Astrocyte of the cerebellum (primary cell): ENCODE results near the gene NTPCR.

ENCODE experiments used
- DNase-seq: peaks from one replicate; pipeline ENCODE4 v3.0.0-alpha.2; 2011; ENCODE audit warnings: low read depth
- H3K4me3 ChIP-seq: 2 replicates; pipeline ENCODE4 v1.5.1; 2011; ENCODE audit warnings: mild to moderate bottlenecking, low read depth, low read length, moderate library complexity
- CTCF ChIP-seq: IDR thresholded peaks from 2 replicates; pipeline ENCODE4 v1.5.1; 2012; ENCODE audit warnings: low read length, low read depth, moderate library complexity, mild to moderate bottlenecking; ENCODE audit errors: missing control alignments
- in situ Hi-C: cut with HindIII; loops from 2 replicates; pipeline ENCODE4 v1.10.0; 2017; ENCODE audit warnings: low sequenced_read_pairs

The NTPCR gene

GRCh38 chr1:232983375-232983774, 33.0 kb downstream of the NTPCR start:
- no peak for TF ChIP-seq CTCF
- no peak overlapping the region for H3K4me3 ChIP-seq
- in situ Hi-C loops = no loop called here
- DNase-seq = no peak

GRCh38 chr1:232983817-232984567, 33.6 kb downstream of the NTPCR start:
- TF ChIP-seq CTCF = no peak
- in situ Hi-C loops = no loop called here
- H3K4me3 ChIP-seq = no peak overlapping the region
- no peak for DNase-seq

GRCh38 chr1:232984577-232985425, 34.4 kb downstream of the NTPCR start:
- in situ Hi-C loops = no loop called here
- no peak for DNase-seq
- TF ChIP-seq CTCF = no peak
- no peak overlapping the region for H3K4me3 ChIP-seq

- in situ Hi-C loops = no loop called here
- no peak overlapping the region for H3K4me3 ChIP-seq
- no peak for TF ChIP-seq CTCF
- DNase-seq = no peak
Observed at GRCh38 chr1:232985882-232986526, 35.6 kb downstream of the NTPCR start.

- in situ Hi-C loops = no loop called here
- DNase-seq = no peak
- TF ChIP-seq CTCF = no peak
- H3K4me3 ChIP-seq = no peak overlapping the region
Observed at GRCh38 chr1:232986527-232986922, 36.1 kb downstream of the NTPCR start.

- no peak for DNase-seq
- H3K4me3 ChIP-seq = no peak overlapping the region
- TF ChIP-seq CTCF = no peak
- in situ Hi-C loops = no loop called here
Observed at GRCh38 chr1:232987046-232987773, 36.8 kb downstream of the NTPCR start.
